Coronary artery (tissue), 2 donors: ENCODE results near the gene SGO2.

Experiments
- DNase-seq: peaks from one replicate; pipeline ENCODE4 v3.0.0-alpha.2; 2017; ENCODE audit warnings: low spot score
- H3K27ac ChIP-seq, 2 donors: fragments of 200-600 bp; sonication (generic); one replicate each; pipeline ENCODE4 v1.5.1; 2016 to 2019
- H3K4me3 ChIP-seq: fragments of 200-600 bp; sonication (generic); 2 replicates; pipeline ENCODE4 v1.5.1; 2016; ENCODE audit warnings: mild to moderate bottlenecking, moderate library complexity
- CTCF ChIP-seq: fragments of 200-600 bp; sonication (generic); IDR thresholded peaks from one replicate; pipeline ENCODE4 v1.5.1; 2019; ENCODE audit warnings: antibody characterized with exemption

SGO2 gene

DNA sequence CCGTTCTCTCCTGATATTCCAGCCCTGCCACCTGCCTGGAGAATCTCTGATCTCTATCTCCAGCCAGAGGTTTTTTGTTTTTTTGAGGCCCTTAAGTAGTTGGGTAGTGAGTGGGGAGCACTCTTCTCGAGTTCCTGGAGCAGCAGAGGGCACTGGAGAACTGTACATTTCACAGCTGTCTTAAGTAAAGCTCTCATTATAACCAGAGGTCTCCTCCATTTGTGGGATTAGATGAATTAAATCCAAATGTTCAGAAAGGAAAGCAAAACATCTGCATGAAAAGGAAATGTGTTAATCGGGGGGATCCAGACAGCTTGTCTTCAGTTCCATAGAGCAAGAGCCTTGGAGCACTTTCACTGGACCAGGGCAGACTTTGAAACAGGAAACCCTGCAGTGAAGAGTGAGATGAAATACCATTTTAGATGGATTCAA is 92.6 kb downstream of the SGO2 start:
- DNase-seq, result no peak

DNA sequence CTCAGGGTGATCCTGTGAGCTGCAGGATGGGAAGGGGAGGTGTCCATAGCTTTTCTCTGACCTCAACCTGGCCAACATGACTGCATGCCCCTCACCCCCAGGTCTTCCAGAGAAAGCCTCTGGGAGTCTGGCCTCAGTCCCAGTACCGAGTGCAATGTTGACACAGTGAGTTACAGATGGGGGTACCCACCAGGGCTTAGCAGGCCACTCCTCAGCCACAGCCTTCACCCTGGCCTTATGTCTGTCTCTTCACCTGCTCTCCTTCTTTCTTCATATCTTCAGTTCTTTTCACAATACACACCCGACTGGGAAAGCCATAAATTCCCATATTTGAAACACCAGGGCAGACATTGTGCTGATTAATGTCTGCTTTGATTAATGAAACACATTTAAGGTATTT is 93.3 kb downstream of the SGO2 start:
- H3K4me3 ChIP-seq, result no peak overlapping the region
- no peak overlapping the region for H3K27ac ChIP-seq
- DNase-seq, result no peak
- no peak for TF ChIP-seq CTCF

More for the DNA sequence above, 92.6 kb downstream of the SGO2 start:
- no peak overlapping the region for H3K4me3 ChIP-seq
- no peak overlapping the region for H3K27ac ChIP-seq
- TF ChIP-seq CTCF, result no peak

DNA sequence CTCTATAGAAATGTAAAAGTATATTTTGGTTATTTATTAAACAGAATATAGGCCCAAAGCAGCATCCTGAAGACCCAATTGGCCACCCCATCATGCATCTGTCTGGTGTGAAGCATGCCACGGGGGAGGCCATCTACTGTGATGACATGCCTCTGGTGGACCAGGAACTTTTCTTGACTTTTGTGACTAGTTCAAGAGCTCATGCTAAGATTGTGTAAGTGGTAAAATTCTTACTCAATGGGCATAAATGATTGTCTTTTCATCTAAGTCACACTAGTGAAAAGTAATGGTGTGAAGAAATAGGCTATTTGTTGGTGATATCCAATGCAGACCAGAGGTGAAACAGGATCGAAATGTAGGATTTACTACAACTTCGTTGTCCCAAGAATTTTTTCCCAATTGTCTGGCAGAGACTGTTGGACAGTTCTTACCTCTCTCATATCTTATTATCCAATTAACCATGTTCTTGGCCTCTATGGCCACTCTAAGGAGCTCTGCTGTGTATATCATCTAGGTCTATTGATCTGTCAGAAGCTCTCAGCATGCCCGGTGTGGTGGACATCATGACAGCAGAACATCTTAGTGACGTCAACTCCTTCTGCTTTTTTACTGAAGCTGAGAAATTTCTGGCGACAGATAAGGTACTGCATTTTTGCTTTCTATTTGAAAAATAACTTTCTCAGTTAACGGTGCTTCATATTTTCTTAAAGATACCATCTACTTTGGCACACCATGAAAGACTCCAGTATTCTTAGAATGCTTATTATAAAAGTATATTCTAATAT is 94.8 kb downstream of the SGO2 start:
- TF ChIP-seq CTCF, result no peak
- no peak overlapping the region for H3K27ac ChIP-seq
- no peak overlapping the region for H3K4me3 ChIP-seq
- no peak for DNase-seq

DNA sequence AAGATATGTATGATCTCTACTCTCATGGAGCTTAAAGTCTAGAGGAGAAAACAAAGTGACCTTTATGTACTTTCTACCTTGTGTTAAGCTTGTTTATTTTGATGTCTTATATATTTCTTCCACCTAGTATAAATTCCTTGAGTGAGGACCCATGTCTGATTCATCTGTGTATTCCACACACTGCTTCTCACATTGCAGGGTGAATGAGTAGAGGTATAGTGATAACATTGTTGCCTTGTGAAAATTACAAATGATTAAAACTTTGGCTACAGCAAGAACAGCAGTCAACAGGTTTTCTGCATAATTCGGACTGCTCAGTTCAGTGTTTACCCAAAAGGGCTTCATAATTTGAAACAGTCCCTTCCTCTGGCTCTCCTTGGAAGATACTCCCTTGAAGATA is 96.1 kb downstream of the SGO2 start:
- no peak for TF ChIP-seq CTCF
- Histone ChIP-seq H3K4me3 (no peak overlapping the region), H3K27ac (no peak overlapping the region)
- DNase-seq, result no peak

- no peak for DNase-seq
- no peak overlapping the region for H3K27ac ChIP-seq
- no peak overlapping the region for H3K4me3 ChIP-seq
- no peak for TF ChIP-seq CTCF
Observed at GRCh38 chr2:200624026-200624425, 98.0 kb downstream of the SGO2 start.

DNA sequence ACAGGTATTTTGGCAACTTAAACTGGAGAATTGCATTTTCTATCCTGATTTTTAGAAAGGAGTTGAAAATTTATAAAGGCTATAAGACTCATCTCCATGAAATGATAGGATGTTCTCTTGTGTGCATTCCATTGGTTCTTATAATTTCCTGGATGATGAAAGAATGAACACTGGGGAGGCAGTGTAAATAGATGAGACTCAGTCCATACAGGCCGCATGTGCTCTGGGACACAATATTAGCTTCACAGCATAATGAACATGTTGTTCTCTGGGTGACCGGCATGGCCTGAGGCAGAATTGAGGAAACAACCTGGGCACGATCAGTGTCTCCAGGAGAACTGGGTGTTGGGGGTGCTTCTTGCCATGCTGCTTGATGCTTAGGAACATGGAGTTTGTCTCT is 98.7 kb downstream of the SGO2 start:
- H3K27ac ChIP-seq, result no peak overlapping the region
- no peak for TF ChIP-seq CTCF
- no peak overlapping the region for H3K4me3 ChIP-seq
- no peak for DNase-seq

DNA sequence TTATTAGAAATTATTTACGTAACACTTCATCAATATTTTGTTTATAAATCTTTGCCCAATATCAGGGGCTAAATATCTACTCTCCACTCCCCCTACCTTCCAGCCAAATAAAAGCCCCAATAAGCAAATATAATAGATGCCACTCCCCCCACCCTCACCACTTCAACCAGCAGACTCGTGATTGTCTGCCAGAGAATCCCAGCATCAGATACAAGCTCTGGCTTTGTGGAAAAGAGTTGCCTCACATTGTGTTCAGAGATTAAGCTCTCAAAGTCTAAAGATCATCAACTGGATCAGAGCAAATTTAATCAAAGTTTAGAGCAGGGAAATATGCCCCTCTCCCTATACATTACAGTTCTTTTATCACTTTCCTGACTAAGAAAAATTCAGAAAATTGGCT is 99.3 kb downstream of the SGO2 start:
- Histone ChIP-seq H3K4me3 (no peak overlapping the region), H3K27ac (no peak overlapping the region)
- TF ChIP-seq CTCF, result no peak
- DNase-seq, result no peak
